ENCODE data around the gene SPTB.

Gene SPTB

DNA sequence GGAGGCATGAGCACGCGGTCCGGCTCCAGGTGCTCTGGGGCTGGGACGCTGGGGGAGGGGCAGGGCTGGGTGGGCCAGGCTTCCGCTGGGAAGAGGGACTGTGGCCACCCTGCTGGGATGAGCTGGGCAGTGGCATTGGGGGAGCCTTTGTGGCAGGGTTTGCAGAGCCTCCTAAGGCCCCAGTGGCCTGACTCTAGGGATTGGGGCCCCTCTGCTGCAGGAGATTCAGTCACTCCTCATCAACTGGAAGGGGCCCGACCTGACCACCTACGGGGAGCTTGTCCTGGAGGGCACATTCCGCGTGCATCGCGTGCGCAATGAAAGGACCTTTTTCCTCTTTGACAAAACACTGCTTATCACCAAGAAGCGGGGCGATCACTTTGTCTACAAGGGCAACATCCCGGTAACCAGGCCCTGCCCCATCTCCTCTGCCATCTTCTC is 148.5 kb downstream of the SPTB start:
- Mint-ChIP-seq H3K4me3 (no peak overlapping the region), H3K27me3 (no peaks in the 10 kb centered on the region), H3K9me3 (no peaks in the 10 kb centered on the region), H3K4me1 (ENCODE audit: low read depth) (peaks cover 43% of the 10 kb centered on the region), H3K36me3 (ENCODE audit: low read depth) (no peaks in the 10 kb centered on the region), H3K27ac (no peak overlapping the region)
- DNase-seq: no peak

DNA sequence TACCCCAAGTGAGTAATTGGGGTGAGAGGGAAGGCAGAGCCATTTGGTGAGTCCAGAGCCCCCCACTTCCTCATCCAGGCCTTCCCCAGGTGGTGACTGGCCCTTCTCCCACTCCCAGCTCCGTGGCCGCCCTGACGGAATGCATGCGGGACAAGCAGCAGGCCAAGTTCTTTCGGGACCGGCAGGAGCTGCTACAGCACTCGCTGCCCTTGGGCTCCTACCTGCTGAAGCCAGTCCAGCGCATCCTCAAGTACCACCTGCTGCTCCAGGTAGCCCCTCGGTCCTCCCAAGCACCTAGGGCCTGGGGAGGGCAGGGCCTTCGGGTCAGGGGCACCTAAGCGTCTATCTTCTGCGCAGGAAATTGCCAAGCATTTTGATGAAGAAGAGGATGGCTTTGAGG is 149.0 kb downstream of the SPTB start:
- Mint-ChIP-seq H3K36me3 (ENCODE audit: low read depth) (no peaks in the 10 kb centered on the region), H3K27me3 (no peaks in the 10 kb centered on the region), H3K4me1 (ENCODE audit: low read depth) (peaks cover 48% of the 10 kb centered on the region), H3K9me3 (no peaks in the 10 kb centered on the region), H3K27ac (no peak overlapping the region), H3K4me3 (no peak overlapping the region)
- DNase-seq: no peak

- Mint-ChIP-seq H3K9me3 (no peaks in the 10 kb centered on the region), H3K4me1 (ENCODE audit: low read depth) (peaks cover 49% of the 10 kb centered on the region), H3K27me3 (no peaks in the 10 kb centered on the region), H3K27ac (peak overlapping the region; percentile 50), H3K36me3 (ENCODE audit: low read depth) (no peaks in the 10 kb centered on the region), H3K4me3 (no peak overlapping the region)
- DNase-seq: no peak
Measured at GRCh38 chr14:64730061-64730440, 149.7 kb downstream of the SPTB start.

GRCh38 chr14:64729386-64730060 is 150.2 kb downstream of the SPTB start:
- DNase-seq: no peak
- Mint-ChIP-seq H3K27me3 (no peaks in the 10 kb centered on the region), H3K9me3 (no peaks in the 10 kb centered on the region), H3K4me1 (ENCODE audit: low read depth) (peaks cover 52% of the 10 kb centered on the region), H3K4me3 (no peak overlapping the region), H3K36me3 (ENCODE audit: low read depth) (no peaks in the 10 kb centered on the region), H3K27ac (no peak overlapping the region)

GRCh38 chr14:64728856-64729255 is 150.9 kb downstream of the SPTB start:
- H3K27ac Mint-ChIP-seq: no peak overlapping the region
- H3K9me3 Mint-ChIP-seq: no peaks in the 10 kb centered on the region
- H3K27me3 Mint-ChIP-seq: no peaks in the 10 kb centered on the region
- H3K4me1 Mint-ChIP-seq (ENCODE audit: low read depth): peaks cover 55% of the 10 kb centered on the region
- H3K36me3 Mint-ChIP-seq (ENCODE audit: low read depth): no peaks in the 10 kb centered on the region
- no peak overlapping the region for H3K4me3 Mint-ChIP-seq
- DNase-seq: no peak

- Mint-ChIP-seq H3K9me3 (no peaks in the 10 kb centered on the region), H3K27me3 (no peaks in the 10 kb centered on the region), H3K27ac (no peak overlapping the region), H3K4me3 (no peak overlapping the region), H3K4me1 (ENCODE audit: low read depth) (peaks cover 57% of the 10 kb centered on the region), H3K36me3 (ENCODE audit: low read depth) (no peaks in the 10 kb centered on the region)
- DNase-seq: no peak
Measured at GRCh38 chr14:64728106-64728505, 151.6 kb downstream of the SPTB start.

GRCh38 chr14:64727551-64728071 is 152.1 kb downstream of the SPTB start:
- Mint-ChIP-seq H3K27ac (no peak overlapping the region), H3K9me3 (no peaks in the 10 kb centered on the region)

GRCh38 chr14:64726585-64726890 is 153.2 kb downstream of the SPTB start:
- peak; percentile 56 for DNase-seq
- Mint-ChIP-seq H3K27me3 (no peaks in the 10 kb centered on the region), H3K4me3 (no peak overlapping the region), H3K27ac (peak overlapping the region; percentile 7), H3K9me3 (no peaks in the 10 kb centered on the region), H3K4me1 (ENCODE audit: low read depth) (peaks cover 71% of the 10 kb centered on the region), H3K36me3 (ENCODE audit: low read depth) (no peaks in the 10 kb centered on the region)

More at GRCh38 chr14:64727551-64728071, 152.1 kb downstream of the SPTB start:
- H3K4me3 Mint-ChIP-seq: no peak overlapping the region
- H3K4me1 Mint-ChIP-seq (ENCODE audit: low read depth): peaks cover 61% of the 10 kb centered on the region
- no peak for DNase-seq
- no peaks in the 10 kb centered on the region for H3K27me3 Mint-ChIP-seq
- H3K36me3 Mint-ChIP-seq (ENCODE audit: low read depth): no peaks in the 10 kb centered on the region

DNA sequence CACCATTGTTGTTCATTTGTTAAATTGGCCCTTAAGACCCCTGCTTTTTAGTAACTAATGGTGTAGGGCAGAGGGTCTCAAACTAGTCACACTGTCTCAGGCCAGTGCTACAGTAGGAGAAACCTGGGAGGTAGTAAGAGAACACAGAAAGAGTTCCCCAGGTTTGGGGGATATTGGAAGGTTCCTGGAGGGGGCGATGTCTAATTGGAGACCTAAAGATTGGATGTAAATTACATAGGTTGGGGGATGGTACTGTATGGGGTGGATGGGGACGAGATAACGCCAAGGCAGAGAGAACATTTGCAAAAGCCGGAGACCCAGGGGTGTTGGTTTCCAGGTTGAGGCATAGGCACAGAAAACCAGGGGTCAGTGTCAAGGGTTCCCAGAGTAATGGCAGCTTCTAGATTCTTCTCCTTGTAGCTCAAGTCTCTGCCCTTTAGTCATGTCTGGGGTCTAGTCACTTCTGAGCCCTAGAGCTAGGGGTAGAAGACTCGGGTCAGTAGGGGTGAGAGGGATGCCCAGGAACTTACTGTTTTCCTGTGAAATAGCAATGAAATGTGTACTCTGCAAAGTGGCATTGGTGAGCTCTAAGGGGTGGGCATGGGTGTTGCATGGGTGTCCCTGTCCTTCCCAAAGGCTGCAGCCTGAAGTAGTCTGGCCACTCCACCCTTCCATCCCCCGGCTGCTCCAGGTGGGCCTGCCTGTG is 153.7 kb downstream of the SPTB start:
- no peaks in the 10 kb centered on the region for H3K9me3 Mint-ChIP-seq
- peaks cover 74% of the 10 kb centered on the region for H3K4me1 Mint-ChIP-seq (ENCODE audit: low read depth)
- H3K4me3 Mint-ChIP-seq: no peak overlapping the region
- H3K36me3 Mint-ChIP-seq (ENCODE audit: low read depth): no peaks in the 10 kb centered on the region
- peak overlapping the region; percentile 23 for H3K27ac Mint-ChIP-seq
- no peak for DNase-seq
- no peaks in the 10 kb centered on the region for H3K27me3 Mint-ChIP-seq

GRCh38 chr14:64725261-64725815 is 154.4 kb downstream of the SPTB start:
- DNase-seq: no peak
- Mint-ChIP-seq H3K36me3 (ENCODE audit: low read depth) (no peaks in the 10 kb centered on the region), H3K27ac (no peak overlapping the region), H3K9me3 (no peaks in the 10 kb centered on the region), H3K4me1 (ENCODE audit: low read depth) (peaks cover 78% of the 10 kb centered on the region), H3K27me3 (no peaks in the 10 kb centered on the region), H3K4me3 (no peak overlapping the region)

DNA sequence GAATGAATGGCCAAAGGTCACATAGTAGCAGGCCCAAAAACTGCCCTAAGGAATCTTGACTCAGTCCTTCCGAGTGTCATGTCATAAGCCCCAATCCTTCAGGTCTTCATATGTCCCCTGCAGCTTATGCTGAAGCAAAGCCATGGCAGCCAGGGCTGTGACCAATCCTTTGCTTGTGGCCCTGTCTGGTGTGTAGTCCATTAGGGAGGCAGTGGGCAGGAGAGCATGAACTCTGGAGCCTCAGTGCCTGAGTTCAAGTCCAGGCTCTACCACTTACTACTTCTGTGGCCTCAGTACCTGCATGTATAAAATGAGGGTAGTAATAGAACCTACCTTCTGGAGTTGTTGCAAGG is 155.2 kb downstream of the SPTB start:
- Mint-ChIP-seq H3K4me1 (ENCODE audit: low read depth) (peaks cover 78% of the 10 kb centered on the region), H3K4me3 (no peak overlapping the region), H3K27me3 (no peaks in the 10 kb centered on the region), H3K9me3 (no peaks in the 10 kb centered on the region), H3K27ac (peak overlapping the region; percentile 9), H3K36me3 (ENCODE audit: low read depth) (no peaks in the 10 kb centered on the region)
- DNase-seq: no peak

DNA sequence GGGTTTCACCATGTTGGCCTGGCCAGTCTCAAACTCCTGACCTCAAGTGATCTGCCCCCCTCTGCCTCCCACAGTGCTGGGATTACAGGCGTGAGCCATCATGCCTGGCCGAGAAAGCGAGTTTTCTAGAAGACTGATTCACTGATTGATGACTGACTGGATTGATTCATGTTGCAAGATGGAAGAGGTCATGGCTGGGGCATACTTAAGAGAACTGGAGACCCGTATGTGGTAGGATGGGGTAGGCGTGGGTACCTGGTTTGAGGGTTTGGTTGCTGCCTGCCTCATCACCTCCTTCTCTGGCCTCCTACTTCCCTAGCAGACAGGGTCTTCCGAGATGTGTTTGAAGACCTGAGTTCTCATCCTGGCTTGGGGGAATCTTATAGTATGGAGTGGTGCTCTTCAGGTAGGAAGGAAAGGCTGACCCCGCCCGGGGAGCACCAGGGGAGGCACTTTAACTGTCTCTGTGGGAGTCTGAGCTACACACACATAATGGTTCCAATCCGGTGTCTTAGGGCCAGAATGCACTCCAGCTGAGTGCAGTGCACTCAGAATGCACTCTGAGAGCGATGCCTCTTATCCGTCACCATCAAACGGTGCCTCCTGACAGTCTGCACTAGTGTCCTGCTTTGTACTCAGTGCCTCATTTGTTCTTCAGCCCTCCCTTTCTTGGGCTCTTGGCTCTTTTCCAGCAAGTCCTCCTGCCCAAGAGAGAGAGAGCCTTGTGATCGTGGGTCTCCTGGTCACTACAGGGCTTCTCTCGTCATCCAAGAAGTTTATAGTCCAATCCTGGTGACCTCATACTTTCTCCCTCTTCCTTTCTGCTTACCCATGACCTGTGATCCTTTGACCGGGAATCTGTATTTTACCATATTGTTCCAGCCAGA is 155.8 kb downstream of the SPTB start:
- Mint-ChIP-seq H3K4me3 (no peak overlapping the region), H3K36me3 (ENCODE audit: low read depth) (no peaks in the 10 kb centered on the region), H3K27ac (peak overlapping the region; percentile 9), H3K4me1 (ENCODE audit: low read depth) (peaks cover 75% of the 10 kb centered on the region), H3K9me3 (no peaks in the 10 kb centered on the region), H3K27me3 (no peaks in the 10 kb centered on the region)
- no peak for DNase-seq

DNA sequence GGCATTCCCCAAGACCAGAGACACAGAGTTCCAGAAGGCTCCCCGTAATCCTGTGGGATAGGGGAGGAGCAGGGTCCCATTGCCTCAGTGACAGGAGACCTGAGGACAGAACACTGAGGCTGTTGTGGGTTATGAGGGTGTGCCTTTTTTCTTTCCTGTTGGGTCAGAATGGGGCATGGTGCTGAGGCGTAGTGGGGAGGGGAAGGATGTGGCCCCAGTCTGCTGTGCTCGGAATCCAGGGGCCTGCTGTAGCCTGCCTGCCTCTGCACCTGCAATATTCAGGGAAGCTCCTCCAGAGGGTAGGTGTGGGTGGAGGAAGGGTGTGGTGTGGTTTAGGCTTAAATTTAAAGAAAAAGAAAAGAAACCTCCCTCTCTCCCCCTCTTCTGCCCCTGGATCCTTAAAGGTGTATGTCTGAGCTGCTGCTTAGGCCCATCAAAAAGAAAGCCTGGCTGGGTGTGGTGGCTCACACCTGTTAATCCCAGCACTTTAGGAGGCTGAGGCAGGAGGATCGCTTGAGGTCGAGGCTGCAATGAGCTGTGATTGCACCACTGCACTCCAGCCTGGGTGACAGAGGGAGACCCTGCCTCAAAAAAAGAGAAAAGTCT is 156.8 kb downstream of the SPTB start:
- H3K27me3 Mint-ChIP-seq: no peaks in the 10 kb centered on the region
- peak overlapping the region; percentile 68 for H3K27ac Mint-ChIP-seq
- H3K36me3 Mint-ChIP-seq (ENCODE audit: low read depth): no peaks in the 10 kb centered on the region
- no peaks in the 10 kb centered on the region for H3K9me3 Mint-ChIP-seq
- DNase-seq: no peak
- H3K4me3 Mint-ChIP-seq: no peak overlapping the region
- H3K4me1 Mint-ChIP-seq (ENCODE audit: low read depth): peaks cover 80% of the 10 kb centered on the region

DNA sequence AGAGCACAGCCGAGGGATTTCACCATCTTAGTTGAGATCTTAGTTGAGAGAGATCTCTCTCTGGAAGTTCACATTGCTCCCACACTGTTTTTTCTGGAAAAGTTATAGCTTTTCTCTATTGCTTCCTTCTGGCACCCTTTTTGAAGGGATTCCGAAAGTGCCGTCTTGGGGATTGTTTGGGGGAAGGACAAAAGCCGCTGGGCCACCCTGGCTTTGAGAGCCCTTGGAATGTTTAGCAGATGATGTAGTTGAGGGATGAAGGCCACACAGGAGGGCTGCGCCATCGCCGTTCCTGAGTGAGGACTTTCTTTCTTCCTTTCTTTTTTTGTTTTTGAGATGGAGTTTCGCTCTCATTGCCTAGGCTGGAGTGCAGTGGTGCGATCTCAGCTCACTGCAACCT is 157.8 kb downstream of the SPTB start:
- Mint-ChIP-seq H3K36me3 (ENCODE audit: low read depth) (no peaks in the 10 kb centered on the region), H3K27me3 (no peaks in the 10 kb centered on the region), H3K9me3 (no peaks in the 10 kb centered on the region), H3K27ac (no peak overlapping the region), H3K4me1 (ENCODE audit: low read depth) (peaks cover 85% of the 10 kb centered on the region), H3K4me3 (no peak overlapping the region)
- no peak for DNase-seq
